CD4-positive, alpha-beta T cell treated with Interleukin-10 for 1 hour (primary cell): ENCODE measurements around the gene CT47C1.
"Not testable (repeated sequence)": the region's sequence is repeated elsewhere in the genome, so short reads cannot be mapped to it uniquely, and the experiment has no call there.

ENCODE experiments used
- DNase-seq: peaks from one replicate; pipeline ENCODE4 v3.0.0-alpha.2; 2020

Gene CT47C1

GRCh38 chrX:119072744-119073143, at the start of gene CT47C1:
Gene CT47C1 (plus strand): TSS chrX:119072993. CDS start chrX:119073226, 233 bp downstream.
- DNase-seq, result no peak

GRCh38 chrX:119025900-119026299, 46.9 kb upstream of the CT47C1 start:
- DNase-seq, result no peak

GRCh38 chrX:119026344-119026743, 46.4 kb upstream of the CT47C1 start:
- not testable (repeated sequence) for DNase-seq

GRCh38 chrX:119027960-119028732, 44.6 kb upstream of the CT47C1 start:
- not testable (repeated sequence) for DNase-seq

- DNase-seq, result no peak
These were observed 44.0 kb upstream of the CT47C1 start for GRCh38 chrX:119028733-119029330.

- not testable (repeated sequence) for DNase-seq
These were observed 43.1 kb upstream of the CT47C1 start for GRCh38 chrX:119029656-119030055.

GRCh38 chrX:119030990-119031389, 41.8 kb upstream of the CT47C1 start:
- no peak for DNase-seq

- no peak for DNase-seq
These were observed 36.4 kb upstream of the CT47C1 start for GRCh38 chrX:119036107-119037029.

- no peak for DNase-seq
These were observed 32.4 kb upstream of the CT47C1 start for GRCh38 chrX:119040432-119040831.

GRCh38 chrX:119041175-119041574, 31.6 kb upstream of the CT47C1 start:
- no peak for DNase-seq

- no peak for DNase-seq
These were observed 30.8 kb upstream of the CT47C1 start for GRCh38 chrX:119042040-119042439.

- DNase-seq, result no peak
These were observed 29.8 kb upstream of the CT47C1 start for GRCh38 chrX:119042996-119043395.

- no peak for DNase-seq
These were observed 26.9 kb upstream of the CT47C1 start for GRCh38 chrX:119045884-119046283.

- DNase-seq, result no peak
These were observed 17.1 kb upstream of the CT47C1 start for GRCh38 chrX:119055687-119056086.

GRCh38 chrX:119062750-119063374, 9.9 kb upstream of the CT47C1 start:
- DNase-seq, result no peak

- DNase-seq, result no peak
These were observed 9.4 kb upstream of the CT47C1 start for GRCh38 chrX:119063428-119063827.

- DNase-seq, result peak; percentile 23
These were observed 5.6 kb upstream of the CT47C1 start for GRCh38 chrX:119067023-119067739.

GRCh38 chrX:119069128-119069527, 3.7 kb upstream of the CT47C1 start:
- no peak for DNase-seq

GRCh38 chrX:119069762-119070161, 3.0 kb upstream of the CT47C1 start:
- DNase-seq, result no peak

GRCh38 chrX:119071381-119071780, 1.4 kb upstream of the CT47C1 start:
- no peak for DNase-seq

GRCh38 chrX:119073200-119073905, 560 bp downstream of the CT47C1 start:
- DNase-seq, result no peak

GRCh38 chrX:119073911-119074310, 1.1 kb downstream of the CT47C1 start:
- DNase-seq, result no peak
